Measurements from ENCODE around the gene RFLNA.
"Not testable (repeated sequence)": the region's sequence is repeated elsewhere in the genome, so short reads cannot be mapped to it uniquely, and the experiment has no call there.

Gene RFLNA

GRCh38 chr12:124297389-124297788, 2.5 kb downstream of the RFLNA start:
- ChIA-PET POLR2A (no interaction called here), CTCF (no interaction called here)
- DNase-seq (ENCODE audit: extremely low spot score): no peak
- no peak for TF ChIP-seq CTCF (IDR thresholded peaks at IDR 0.05; ENCODE audit: control extremely low read depth, extremely low read depth, low read depth, missing control alignments)

- TF ChIP-seq CTCF (IDR thresholded peaks at IDR 0.05; ENCODE audit: control extremely low read depth, extremely low read depth, low read depth, missing control alignments): no peak
- POLR2A ChIA-PET: no interaction called here
- no peak for DNase-seq (ENCODE audit: extremely low spot score)
- CTCF ChIA-PET: no interaction called here
Observed at GRCh38 chr12:124297856-124298255, 3.0 kb downstream of the RFLNA start.

GRCh38 chr12:124298685-124299410, 4.0 kb downstream of the RFLNA start:
- CTCF ChIA-PET: interaction anchor here (1.5 kb wide), 1 partner anchor 22 kb away, joined by 5 read pairs; no protein-coding TSS in a partner anchor
- POLR2A ChIA-PET: no interaction called here
- no peak for TF ChIP-seq CTCF (IDR thresholded peaks at IDR 0.05; ENCODE audit: control extremely low read depth, extremely low read depth, low read depth, missing control alignments)
- DNase-seq (ENCODE audit: extremely low spot score): no peak

- ChIA-PET CTCF (interaction anchor here (1.5 kb wide), 1 partner anchor 21 kb away, joined by 5 read pairs; no protein-coding TSS in a partner anchor), POLR2A (no interaction called here)
- DNase-seq (ENCODE audit: extremely low spot score): no peak
- no peak for TF ChIP-seq CTCF (IDR thresholded peaks at IDR 0.05; ENCODE audit: control extremely low read depth, extremely low read depth, low read depth, missing control alignments)
Observed at GRCh38 chr12:124299628-124300388, 4.9 kb downstream of the RFLNA start.

- CTCF ChIA-PET; DNase-seq (ENCODE audit: extremely low spot score); POLR2A ChIA-PET: not testable (repeated sequence)
Observed at GRCh38 chr12:124300657-124301056, 5.8 kb downstream of the RFLNA start.

GRCh38 chr12:124301084-124301654, 6.3 kb downstream of the RFLNA start:
- ChIA-PET POLR2A (no interaction called here), CTCF (no interaction called here)
- no peak for TF ChIP-seq CTCF (IDR thresholded peaks at IDR 0.05; ENCODE audit: control extremely low read depth, extremely low read depth, low read depth, missing control alignments)
- DNase-seq (ENCODE audit: extremely low spot score): no peak

Data from GM10248 (cell line).